SK-N-SH treated with all-trans-retinoic acid at 6 μM for 48 hours (cell line): ENCODE data around the gene USP7.

Experiments used
- ATAC-seq: fragments of 200-7000 bp; cut with Tn5 transposase; 3 replicates; pipeline ENCODE4 v1.9.1; 2020; ENCODE audit warnings: mild to moderate bottlenecking, moderate library complexity
- ARNTL ChIP-seq: fragments of 450-650 bp; formaldehyde crosslinking; IDR thresholded peaks from 2 replicates; pipeline ENCODE4 v1.5.0; 2020; ENCODE audit warnings: low read depth, mild to moderate bottlenecking, moderate library complexity, borderline replicate concordance
- CSDC2 ChIP-seq: fragments of 250-450 bp; sonication (Bioruptor Pico); IDR thresholded peaks from 2 replicates; pipeline ENCODE4 v1.5.0; 2020; ENCODE audit warnings: mild to moderate bottlenecking, moderate library complexity
- ESRRG ChIP-seq: fragments of 250-450 bp; sonication (Bioruptor Pico); IDR thresholded peaks from 2 replicates; pipeline ENCODE4 v1.6.1; 2021; ENCODE audit warnings: mild to moderate bottlenecking
- ISL1 ChIP-seq: fragments of 250-450 bp; sonication (Bioruptor Pico); IDR thresholded peaks from 2 replicates; pipeline ENCODE4 v2.1.2; 2022; ENCODE audit warnings: mild to moderate bottlenecking, moderate library complexity
- OSR1 ChIP-seq: fragments of 250-450 bp; sonication (Bioruptor Pico); IDR thresholded peaks from 2 replicates; pipeline ENCODE4 v1.8.0; 2022; ENCODE audit warnings: moderate library complexity, mild to moderate bottlenecking, inconsistent platforms
- PPARA ChIP-seq: fragments of 250-450 bp; sonication (Bioruptor Pico); IDR thresholded peaks from 2 replicates; pipeline ENCODE4 v1.5.0; 2020; ENCODE audit warnings: mild to moderate bottlenecking, borderline replicate concordance
- RARB ChIP-seq: fragments of 250-450 bp; sonication (Bioruptor Pico); IDR thresholded peaks from 2 replicates; pipeline ENCODE4 v1.8.0; 2021; ENCODE audit warnings: mild to moderate bottlenecking, moderate library complexity
- SNAI2 ChIP-seq: fragments of 250-450 bp; sonication (Bioruptor Pico); IDR thresholded peaks from 2 replicates; pipeline ENCODE4 v1.5.0; 2020; ENCODE audit warnings: mild to moderate bottlenecking, moderate library complexity
- TCF4 ChIP-seq: fragments of 250-450 bp; sonication (Bioruptor Pico); IDR thresholded peaks from 2 replicates; pipeline ENCODE4 v1.8.0; 2021; ENCODE audit warnings: mild to moderate bottlenecking, moderate library complexity, borderline replicate concordance
- TOX ChIP-seq: fragments of 250-450 bp; sonication (Bioruptor Pico); IDR thresholded peaks from 2 replicates; pipeline ENCODE4 v1.8.0; 2021; ENCODE audit warnings: mild to moderate bottlenecking, moderate library complexity, borderline replicate concordance
- ZC3H10 ChIP-seq: fragments of 250-450 bp; sonication (Bioruptor Pico); IDR thresholded peaks from 2 replicates; pipeline ENCODE4 v1.5.1; 2021; ENCODE audit warnings: mild to moderate bottlenecking, moderate library complexity
- ZFP3 ChIP-seq: fragments of 250-450 bp; sonication (Bioruptor Pico); IDR thresholded peaks from 2 replicates; pipeline ENCODE4 v1.5.0; 2020; ENCODE audit warnings: mild to moderate bottlenecking, moderate library complexity
- ZNF565 ChIP-seq: fragments of 450-650 bp; formaldehyde crosslinking; conservative IDR thresholded peaks from 2 replicates; pipeline ENCODE4 v1.5.0; 2020; ENCODE audit warnings: low read depth, mild to moderate bottlenecking, moderate library complexity
- ZNF8 ChIP-seq: fragments of 450-650 bp; formaldehyde crosslinking; IDR thresholded peaks from 2 replicates; pipeline ENCODE4 v1.5.0; 2020; ENCODE audit warnings: mild to moderate bottlenecking, moderate library complexity
- TF ChIP-seq, protein P1 (sequence below): fragments of 250-450 bp; sonication (Bioruptor Pico); IDR thresholded peaks from 2 replicates; pipeline ENCODE4 v1.8.0; 2020; ENCODE audit warnings: mild to moderate bottlenecking, moderate library complexity, borderline replicate concordance
- TF ChIP-seq, protein P2 (sequence below): fragments of 250-450 bp; sonication (Bioruptor Pico); IDR thresholded peaks from 2 replicates; pipeline ENCODE4 v1.5.1; 2021; ENCODE audit warnings: mild to moderate bottlenecking, moderate library complexity
- TF ChIP-seq, protein P3 (sequence below): fragments of 250-450 bp; sonication (Bioruptor Pico); IDR thresholded peaks from 2 replicates; pipeline ENCODE4 v1.5.1; 2020; ENCODE audit warnings: low read depth, mild to moderate bottlenecking, moderate library complexity
- TF ChIP-seq, protein P4 (sequence below): fragments of 250-450 bp; sonication (Bioruptor Pico); IDR thresholded peaks from 2 replicates; pipeline ENCODE4 v1.8.0; 2021; ENCODE audit warnings: low read depth, mild to moderate bottlenecking, moderate library complexity, borderline replicate concordance

The USP7 gene

DNA sequence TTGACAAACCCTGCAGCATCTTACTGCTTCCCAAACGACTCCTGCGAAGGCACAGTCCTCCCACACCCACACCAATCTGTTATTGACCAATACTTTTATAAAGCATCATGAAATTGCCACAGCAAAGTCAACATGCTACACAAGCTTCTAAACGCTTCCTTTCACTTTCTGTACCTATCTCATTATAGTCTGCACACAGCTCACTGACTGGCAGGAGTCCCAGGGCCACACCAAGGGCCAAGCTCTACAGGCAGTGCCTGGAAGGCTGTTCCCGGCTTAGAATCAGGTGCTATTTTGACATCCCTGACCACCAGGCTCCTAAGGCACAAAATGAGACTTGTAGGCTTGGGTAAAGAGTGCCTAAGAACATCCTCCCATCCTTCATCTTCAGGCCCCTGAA, 39.5 kb downstream of the USP7 start:
- TF ChIP-seq ZNF565 (CRISPR knock-in tag) = no peak
- TF ChIP-seq, protein P1, sequence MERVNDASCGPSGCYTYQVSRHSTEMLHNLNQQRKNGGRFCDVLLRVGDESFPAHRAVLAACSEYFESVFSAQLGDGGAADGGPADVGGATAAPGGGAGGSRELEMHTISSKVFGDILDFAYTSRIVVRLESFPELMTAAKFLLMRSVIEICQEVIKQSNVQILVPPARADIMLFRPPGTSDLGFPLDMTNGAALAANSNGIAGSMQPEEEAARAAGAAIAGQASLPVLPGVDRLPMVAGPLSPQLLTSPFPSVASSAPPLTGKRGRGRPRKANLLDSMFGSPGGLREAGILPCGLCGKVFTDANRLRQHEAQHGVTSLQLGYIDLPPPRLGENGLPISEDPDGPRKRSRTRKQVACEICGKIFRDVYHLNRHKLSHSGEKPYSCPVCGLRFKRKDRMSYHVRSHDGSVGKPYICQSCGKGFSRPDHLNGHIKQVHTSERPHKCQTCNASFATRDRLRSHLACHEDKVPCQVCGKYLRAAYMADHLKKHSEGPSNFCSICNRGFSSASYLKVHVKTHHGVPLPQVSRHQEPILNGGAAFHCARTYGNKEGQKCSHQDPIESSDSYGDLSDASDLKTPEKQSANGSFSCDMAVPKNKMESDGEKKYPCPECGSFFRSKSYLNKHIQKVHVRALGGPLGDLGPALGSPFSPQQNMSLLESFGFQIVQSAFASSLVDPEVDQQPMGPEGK (CRISPR knock-in tag) = no peak
- no peak for TF ChIP-seq TCF4 (CRISPR knock-in tag)
- no peak for TF ChIP-seq ISL1 (CRISPR knock-in tag)
- TF ChIP-seq, all 23 proteins: peak for 0
- no peak for ATAC-seq

DNA sequence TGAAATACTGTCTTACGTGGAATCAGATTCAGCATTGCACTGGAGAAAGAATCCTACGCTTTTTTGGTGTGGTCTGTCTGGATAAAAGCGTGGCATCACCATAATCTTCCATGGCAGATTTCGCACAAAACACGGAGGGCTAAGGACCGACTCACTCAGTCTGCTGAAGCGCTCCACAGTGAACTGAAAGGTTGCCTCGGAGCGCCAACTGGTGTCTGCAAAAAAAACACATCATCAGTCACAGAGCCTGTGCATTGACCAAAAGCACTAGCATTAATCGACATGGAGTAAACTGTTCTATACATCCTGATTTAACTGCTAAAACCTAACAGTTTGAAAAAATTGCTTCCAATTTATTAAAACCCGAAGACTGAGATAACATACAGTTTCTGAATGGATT, 40.5 kb downstream of the USP7 start:
- TF ChIP-seq RARB (CRISPR knock-in tag) (no peak), ISL1 (CRISPR knock-in tag) (no peak), ZC3H10 (CRISPR knock-in tag) (no peak), PPARA (no peak), ZFP3 (no peak), TCF4 (CRISPR knock-in tag) (no peak), ARNTL (CRISPR knock-in tag) (no peak), ZNF565 (CRISPR knock-in tag) (no peak), CSDC2 (CRISPR knock-in tag) (no peak), OSR1 (CRISPR knock-in tag) (no peak), TOX (CRISPR knock-in tag) (no peak)
- TF ChIP-seq, protein P2, sequence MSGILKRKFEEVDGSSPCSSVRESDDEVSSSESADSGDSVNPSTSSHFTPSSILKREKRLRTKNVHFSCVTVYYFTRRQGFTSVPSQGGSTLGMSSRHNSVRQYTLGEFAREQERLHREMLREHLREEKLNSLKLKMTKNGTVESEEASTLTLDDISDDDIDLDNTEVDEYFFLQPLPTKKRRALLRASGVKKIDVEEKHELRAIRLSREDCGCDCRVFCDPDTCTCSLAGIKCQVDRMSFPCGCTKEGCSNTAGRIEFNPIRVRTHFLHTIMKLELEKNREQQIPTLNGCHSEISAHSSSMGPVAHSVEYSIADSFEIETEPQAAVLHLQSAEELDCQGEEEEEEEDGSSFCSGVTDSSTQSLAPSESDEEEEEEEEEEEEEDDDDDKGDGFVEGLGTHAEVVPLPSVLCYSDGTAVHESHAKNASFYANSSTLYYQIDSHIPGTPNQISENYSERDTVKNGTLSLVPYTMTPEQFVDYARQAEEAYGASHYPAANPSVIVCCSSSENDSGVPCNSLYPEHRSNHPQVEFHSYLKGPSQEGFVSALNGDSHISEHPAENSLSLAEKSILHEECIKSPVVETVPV (CRISPR knock-in tag) = no peak
- TF ChIP-seq, protein P1 (CRISPR knock-in tag) = no peak
- TF ChIP-seq, protein P3, sequence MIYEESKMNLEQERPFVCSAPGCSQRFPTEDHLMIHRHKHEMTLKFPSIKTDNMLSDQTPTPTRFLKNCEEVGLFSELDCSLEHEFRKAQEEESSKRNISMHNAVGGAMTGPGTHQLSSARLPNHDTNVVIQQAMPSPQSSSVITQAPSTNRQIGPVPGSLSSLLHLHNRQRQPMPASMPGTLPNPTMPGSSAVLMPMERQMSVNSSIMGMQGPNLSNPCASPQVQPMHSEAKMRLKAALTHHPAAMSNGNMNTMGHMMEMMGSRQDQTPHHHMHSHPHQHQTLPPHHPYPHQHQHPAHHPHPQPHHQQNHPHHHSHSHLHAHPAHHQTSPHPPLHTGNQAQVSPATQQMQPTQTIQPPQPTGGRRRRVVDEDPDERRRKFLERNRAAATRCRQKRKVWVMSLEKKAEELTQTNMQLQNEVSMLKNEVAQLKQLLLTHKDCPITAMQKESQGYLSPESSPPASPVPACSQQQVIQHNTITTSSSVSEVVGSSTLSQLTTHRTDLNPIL (CRISPR knock-in tag) = no peak
- TF ChIP-seq, protein P4, sequence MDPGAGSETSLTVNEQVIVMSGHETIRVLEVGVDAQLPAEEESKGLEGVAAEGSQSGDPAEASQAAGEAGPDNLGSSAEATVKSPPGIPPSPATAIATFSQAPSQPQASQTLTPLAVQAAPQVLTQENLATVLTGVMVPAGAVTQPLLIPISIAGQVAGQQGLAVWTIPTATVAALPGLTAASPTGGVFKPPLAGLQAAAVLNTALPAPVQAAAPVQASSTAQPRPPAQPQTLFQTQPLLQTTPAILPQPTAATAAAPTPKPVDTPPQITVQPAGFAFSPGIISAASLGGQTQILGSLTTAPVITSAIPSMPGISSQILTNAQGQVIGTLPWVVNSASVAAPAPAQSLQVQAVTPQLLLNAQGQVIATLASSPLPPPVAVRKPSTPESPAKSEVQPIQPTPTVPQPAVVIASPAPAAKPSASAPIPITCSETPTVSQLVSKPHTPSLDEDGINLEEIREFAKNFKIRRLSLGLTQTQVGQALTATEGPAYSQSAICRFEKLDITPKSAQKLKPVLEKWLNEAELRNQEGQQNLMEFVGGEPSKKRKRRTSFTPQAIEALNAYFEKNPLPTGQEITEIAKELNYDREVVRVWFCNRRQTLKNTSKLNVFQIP = no peak
- ATAC-seq = no peak

DNA sequence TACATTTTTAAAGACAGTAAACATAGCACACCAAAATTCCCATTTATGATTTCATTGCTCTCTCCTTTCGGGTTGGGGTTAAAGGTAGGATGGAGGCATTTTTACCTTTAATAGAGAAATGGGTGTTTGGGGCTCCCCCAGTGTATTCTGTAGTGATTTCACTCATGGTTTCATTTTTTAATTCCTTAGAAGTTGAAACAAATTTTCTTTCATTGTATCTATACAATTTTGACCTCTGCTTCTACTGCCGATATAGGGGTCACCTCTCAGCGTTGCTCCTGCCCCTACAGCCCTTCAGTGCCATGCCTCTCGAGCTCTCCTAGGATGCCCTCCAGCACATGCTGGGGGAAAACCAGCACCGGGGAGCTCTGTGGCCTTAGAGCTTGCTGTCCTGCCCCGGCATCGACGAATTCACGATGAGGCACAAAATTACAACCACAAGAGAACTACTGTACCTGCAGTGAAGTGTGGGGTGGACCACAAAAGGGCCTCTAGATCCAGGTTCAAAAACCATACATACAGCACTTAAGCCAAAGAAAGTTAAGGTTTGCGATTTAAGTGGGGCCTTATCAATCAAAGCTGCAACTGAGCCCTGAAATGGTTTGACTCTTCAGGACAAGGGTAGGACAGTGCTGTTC, 42.2 kb downstream of the USP7 start:
- no peak for TF ChIP-seq ESRRG (CRISPR knock-in tag)
- no peak for TF ChIP-seq ZNF8 (CRISPR knock-in tag)
- no peak for ATAC-seq

DNA sequence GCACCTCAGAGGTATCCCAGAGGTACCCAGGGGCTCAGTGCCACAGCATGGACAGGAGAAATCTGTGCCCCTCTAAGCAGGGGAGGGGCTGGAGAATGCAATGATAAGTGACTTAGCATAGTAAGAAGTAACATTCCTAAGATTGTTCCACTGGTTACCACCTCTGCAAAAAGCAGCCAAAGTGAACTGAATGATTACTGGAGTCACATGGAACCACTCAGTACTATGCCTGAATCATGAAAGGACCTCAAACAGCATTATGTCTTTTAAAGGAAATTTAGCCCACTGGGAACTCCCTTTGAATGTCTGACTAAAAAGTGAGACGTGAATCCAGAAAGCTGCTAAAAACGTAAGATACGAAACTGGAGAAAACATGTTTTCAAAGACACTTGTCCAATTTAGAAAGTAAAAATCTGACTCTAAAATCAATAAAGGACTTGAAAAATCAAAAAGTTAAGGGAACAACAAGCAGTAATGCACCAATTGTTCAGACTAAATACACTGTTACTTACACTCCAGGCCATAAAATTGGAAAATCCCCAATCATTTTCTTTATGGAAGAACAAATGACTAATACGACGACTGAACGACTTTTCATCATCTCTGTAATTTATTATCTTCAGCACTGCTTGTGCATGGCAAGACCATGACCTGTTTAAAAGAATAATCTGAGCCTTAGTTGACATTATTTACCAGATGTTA, 42.9 kb downstream of the USP7 start:
- no peak for ATAC-seq
- TF ChIP-seq, protein P1 (CRISPR knock-in tag) = no peak
- TF ChIP-seq ZC3H10 (CRISPR knock-in tag) (no peak), ISL1 (CRISPR knock-in tag) (no peak), PPARA (no peak), SNAI2 (CRISPR knock-in tag) (no peak)
